Stimulated activated naive CD8-positive, alpha-beta T cell treated with anti-CD3 and anti-CD28 coated beads, Interleukin-15, Interleukin-2, amounts not matched to agents 100 U/mL and 50 U/mL, for 24 hours (primary cell): ENCODE results near the gene SPSB4.

Source experiments
- ATAC-seq: fragments of 150-1000 bp; cut with Tn5 transposase; one replicate; pipeline ENCODE4 v1.10.0; 2021
- DNase-seq: peaks from one replicate; pipeline ENCODE4 v3.0.0; 2021

Gene SPSB4

DNA sequence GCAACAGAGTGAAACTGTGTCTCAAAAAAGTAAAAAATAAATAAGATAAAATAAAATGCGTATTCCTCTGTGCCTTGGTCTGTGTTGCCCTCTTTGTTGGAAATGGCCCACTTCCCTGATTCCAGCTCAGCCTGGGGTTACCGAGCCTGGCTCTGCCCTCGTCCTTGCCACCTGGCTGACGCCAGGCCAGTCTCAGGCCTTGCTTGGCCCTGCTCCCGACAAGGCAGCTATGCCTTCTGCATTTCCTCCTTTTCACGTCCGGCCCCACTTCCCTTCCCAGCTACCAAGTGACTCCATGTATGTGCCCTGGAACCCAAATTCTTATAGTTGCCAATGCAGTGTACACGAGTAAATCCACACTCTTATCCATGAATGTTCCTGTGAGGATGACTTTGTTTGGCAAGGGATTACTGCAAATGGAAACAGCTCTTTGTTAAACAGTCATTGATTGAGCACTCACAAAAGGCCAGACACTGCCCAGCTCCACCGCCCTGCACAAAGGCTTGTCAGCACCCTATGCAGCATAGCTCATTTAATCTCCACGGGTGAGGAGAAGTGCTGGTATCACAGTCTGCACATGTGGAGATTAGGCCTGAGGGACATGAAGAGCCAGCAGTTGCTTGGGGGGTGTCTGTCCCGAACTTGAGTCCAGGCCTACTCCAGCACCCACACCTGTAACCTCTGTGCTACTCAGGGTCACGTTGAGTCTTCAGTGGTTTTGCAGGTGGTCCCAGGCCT lies 25.1 kb downstream of the SPSB4 start:
- ATAC-seq (no peak), DNase-seq (no peak)

DNA sequence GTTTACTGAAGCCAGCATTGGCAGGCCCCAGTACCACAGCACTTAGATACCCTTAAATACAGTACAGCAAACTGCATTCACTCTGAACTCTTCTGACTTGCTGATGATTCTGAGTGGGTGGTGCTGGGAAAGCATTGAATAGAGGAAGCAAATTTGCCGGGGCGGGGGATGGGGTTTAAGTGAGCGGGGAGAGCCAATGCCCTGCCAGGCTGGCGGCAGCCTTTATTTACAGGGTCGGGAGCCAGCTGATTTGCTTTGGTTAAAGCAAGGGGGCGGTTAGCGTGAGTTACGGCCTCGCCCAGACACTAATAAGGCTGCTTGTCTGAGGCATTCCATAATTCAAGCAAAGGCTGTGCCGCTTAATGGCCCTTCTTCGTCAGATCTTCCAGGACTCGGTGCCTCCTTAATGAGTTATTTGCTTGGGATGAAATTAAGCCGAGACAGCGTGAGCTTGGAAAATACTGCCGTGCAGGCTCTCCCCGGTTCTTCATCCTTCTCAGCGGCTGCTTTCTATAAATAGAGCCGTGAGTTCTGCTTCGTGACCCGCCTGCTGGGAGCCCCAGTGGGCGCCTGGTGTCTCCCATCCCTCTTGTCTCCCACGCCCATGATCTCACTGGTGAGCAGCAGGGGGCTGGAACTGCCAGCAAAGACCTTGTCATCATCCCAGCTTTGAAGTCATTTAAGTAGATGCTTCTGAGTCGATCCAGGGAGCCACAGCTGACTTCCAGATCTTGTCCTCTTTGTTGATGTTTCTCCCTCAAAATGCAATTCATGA lies 25.8 kb downstream of the SPSB4 start:
- DNase-seq (peak; percentile 26), ATAC-seq (no peak)

GRCh38 chr3:141077631-141078030 lies 26.5 kb downstream of the SPSB4 start:
- ATAC-seq = no peak
- DNase-seq = no peak

DNA sequence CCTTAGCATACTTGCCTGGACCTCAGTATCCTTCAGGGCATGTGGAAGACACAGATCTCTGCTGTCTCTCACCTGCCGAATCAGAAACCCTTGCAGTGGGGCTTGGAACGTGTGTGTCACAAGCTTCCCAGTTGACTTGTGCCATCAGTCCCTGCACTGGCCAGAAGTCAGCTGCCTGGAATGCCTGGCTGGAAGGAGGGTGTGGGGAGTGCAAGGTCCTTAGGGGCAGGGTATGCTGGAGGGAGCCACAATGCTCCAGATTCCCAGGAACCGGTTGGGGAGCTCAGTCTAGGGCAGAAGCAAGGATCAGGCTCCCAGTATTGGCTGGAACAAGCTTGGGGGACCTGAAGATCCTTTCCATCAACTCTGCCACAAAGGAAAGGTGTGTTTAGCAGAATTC lies 27.1 kb downstream of the SPSB4 start:
- DNase-seq (no peak), ATAC-seq (no peak)

GRCh38 chr3:141080431-141080830 lies 29.3 kb downstream of the SPSB4 start:
- DNase-seq = no peak
- no peak for ATAC-seq

GRCh38 chr3:141081141-141081795 lies 30.1 kb downstream of the SPSB4 start:
- DNase-seq (no peak), ATAC-seq (no peak)

GRCh38 chr3:141082064-141082463 lies 30.9 kb downstream of the SPSB4 start:
- no peak for DNase-seq
- no peak for ATAC-seq

DNA sequence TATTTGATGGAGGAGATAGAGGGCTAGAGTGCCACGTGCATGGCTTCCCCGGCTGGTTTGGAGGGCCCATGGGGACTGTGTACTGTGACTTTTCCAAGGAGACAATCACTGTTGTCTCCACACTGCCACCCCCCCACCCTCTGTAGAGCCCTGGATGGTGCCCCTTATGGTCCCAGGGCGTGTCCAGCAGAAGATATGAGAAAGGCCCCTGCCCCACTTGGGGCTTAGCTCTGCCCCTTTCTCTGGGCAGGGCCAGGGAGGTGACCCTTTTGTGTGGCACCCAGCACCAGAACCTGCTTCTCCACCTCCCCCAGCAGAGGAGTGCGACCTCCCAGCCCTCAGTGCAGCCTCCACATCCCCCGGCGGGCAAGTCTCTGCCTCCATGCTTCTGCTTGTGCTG lies 32.1 kb downstream of the SPSB4 start:
- DNase-seq (no peak), ATAC-seq (no peak)

- no peak for DNase-seq
Measured at GRCh38 chr3:141083836-141084649, 32.9 kb downstream of the SPSB4 start.

GRCh38 chr3:141085343-141086070 lies 34.4 kb downstream of the SPSB4 start:
- no peak for DNase-seq

More at GRCh38 chr3:141083836-141084649, 32.9 kb downstream of the SPSB4 start:
- ATAC-seq = no peak

GRCh38 chr3:141086188-141086587 lies 35.0 kb downstream of the SPSB4 start:
- DNase-seq = no peak
- no peak for ATAC-seq

More at GRCh38 chr3:141085343-141086070, 34.4 kb downstream of the SPSB4 start:
- no peak for ATAC-seq

DNA sequence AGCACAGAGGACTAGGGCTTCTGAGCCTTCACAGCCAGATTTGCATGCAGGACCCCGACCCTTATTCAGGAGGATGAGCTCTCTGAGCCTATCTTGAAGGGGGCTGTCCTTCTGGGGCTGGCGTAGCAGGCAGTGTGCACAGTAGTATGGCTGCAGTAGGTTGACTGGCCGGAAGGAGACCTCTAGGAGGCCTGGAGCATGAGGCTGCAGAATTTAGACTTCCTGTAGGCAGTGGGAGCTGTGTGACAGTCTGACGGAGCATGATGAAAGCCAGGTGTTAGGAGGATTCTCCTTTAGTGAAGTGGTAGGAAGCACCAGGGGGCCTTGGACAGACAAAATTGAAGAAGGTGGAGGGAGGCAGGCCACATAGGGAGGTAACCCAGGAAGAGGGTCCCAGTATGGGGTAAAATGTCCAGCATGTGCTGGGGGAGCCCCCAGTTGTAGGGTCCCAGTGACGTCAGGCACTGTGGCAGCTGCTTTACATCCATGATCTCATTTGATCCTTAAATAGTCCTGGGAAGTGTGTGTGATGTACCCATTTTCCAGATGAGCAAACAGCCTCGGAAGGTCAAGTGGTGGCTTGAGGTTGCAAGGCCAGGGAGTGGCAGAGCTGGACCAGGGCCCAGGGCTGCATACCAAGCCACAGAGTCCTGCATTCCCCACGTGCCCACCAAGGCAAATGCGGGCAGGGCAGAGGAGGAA lies 36.1 kb downstream of the SPSB4 start:
- ATAC-seq (no peak), DNase-seq (no peak)

- ATAC-seq (no peak), DNase-seq (no peak)
Measured at GRCh38 chr3:141087778-141088130, 36.6 kb downstream of the SPSB4 start.

- ATAC-seq (no peak), DNase-seq (no peak)
Measured at GRCh38 chr3:141089339-141090152, 38.4 kb downstream of the SPSB4 start.

DNA sequence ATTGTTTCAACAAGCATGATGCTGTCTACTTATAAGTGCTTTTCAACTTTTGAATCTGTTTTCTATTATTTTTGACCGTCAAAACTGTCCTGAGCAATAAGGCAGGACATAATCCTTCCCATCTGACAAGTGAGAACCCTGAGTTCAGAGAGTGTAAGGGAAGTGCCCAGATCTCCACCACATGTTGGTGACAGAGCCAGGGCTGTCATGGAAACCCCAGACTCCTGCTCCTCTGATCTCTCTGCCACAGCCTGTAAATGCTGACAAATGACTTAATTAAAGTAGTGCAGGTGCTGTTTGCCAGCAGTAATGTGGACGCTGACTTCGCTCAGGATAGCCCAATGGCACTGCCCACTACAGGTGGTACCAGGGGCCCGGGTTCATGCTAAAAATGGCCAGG lies 40.3 kb downstream of the SPSB4 start:
- ATAC-seq (no peak), DNase-seq (no peak)

DNA sequence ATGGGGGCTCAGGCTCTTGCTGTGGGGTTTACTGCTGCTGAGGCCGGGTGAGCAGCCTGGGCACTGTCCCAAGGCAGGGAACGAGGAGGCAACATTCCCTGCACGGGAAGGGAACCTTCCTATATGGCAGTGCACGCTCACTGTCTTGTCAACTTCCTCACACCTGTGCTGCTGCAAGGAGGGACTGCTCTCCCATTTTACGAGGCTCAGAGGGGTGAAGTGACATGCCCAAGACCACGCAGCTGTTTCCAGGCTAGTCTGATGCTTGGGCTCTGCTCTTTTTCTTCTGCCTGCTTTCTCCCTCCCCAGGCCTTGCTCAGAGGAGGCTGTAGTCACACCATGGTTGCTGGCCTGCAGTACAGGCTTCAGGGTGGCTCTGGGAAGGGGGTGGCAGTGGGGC lies 41.5 kb downstream of the SPSB4 start:
- ATAC-seq = no peak
- DNase-seq = no peak

DNA sequence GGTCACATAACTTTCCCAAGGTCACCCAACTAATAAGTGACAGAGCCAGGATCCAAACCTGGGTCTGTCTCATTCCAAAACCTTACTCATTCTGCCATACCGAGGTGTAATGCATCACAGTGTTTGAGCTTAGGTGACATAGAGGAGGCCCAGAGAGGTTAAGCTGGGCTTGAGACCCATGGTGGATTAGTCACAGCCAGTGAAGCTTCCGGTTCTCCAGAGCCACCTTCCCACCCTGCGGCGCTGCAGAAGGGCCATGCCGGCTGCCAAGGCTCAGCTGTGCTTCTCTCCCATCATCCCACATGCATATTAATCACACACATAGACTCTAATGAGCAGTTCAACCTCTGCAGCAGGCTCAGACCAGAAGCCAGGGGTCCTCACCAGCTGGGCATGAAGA lies 42.2 kb downstream of the SPSB4 start:
- DNase-seq (no peak), ATAC-seq (no peak)

- DNase-seq (no peak), ATAC-seq (no peak)
Measured at GRCh38 chr3:141093971-141094684, 43.0 kb downstream of the SPSB4 start.

DNA sequence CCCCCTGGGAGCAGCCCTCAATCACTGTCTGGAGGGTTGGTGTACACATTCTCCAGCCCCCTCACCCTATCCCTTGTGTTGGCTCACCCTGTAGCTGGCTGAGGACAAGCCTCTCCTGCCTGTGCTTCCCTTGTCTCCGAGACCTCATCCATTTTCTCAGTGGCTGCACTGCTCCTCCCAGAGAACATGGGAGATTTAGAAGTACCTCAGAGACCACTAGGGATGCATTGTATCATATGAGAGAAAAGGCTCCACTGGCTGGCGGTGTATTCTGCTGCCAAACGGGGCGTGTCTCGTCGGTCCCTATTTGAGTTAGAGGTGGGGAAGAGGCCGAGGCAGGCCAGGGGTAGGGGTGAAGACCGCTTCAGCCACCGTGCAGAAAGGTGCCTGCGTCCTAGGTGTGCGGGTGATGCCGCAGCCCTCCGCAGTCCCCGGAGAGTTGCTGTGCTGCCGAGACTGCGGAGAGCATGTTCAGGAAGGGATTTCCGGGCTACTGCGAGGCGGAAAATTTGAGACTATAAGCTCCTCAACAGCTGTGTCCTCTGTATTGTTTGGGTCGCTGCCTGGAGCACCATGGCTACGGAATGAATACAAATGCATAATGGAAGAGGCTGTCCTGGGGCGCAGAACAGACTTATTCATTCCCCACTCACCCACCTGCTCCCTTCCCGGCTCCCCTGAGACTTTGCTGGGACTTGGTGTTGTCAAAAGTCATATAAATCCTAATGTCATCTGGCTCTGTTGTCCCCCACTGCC lies 43.8 kb downstream of the SPSB4 start:
- DNase-seq (no peak), ATAC-seq (no peak)
